Hematopoietic multipotent progenitor cell treated with erythropoietin and hydrocortisone succinate and interleukin-3 and kit ligand, for 8 days (in vitro differentiated cells): ENCODE measurements around the gene TMEM151A.

Experiments used
- DNase-seq: peaks from one replicate; pipeline ENCODE4 v3.0.0-alpha.2; 2015

Gene TMEM151A

GRCh38 chr11:66283461-66284105, 8.1 kb upstream of the TMEM151A start:
- DNase-seq = no peak

GRCh38 chr11:66284526-66285078, 7.1 kb upstream of the TMEM151A start:
- DNase-seq = no peak

GRCh38 chr11:66285250-66285947, 6.3 kb upstream of the TMEM151A start:
- DNase-seq = no peak

GRCh38 chr11:66286699-66287098, 5.0 kb upstream of the TMEM151A start:
- DNase-seq = no peak

- no peak for DNase-seq
These were observed 4.3 kb upstream of the TMEM151A start for GRCh38 chr11:66287211-66287888.

- DNase-seq = no peak
These were observed 3.6 kb upstream of the TMEM151A start for GRCh38 chr11:66287889-66288670.

- peak; percentile 99 for DNase-seq
These were observed 2.8 kb upstream of the TMEM151A start, which contains the start of gene YIF1A for GRCh38 chr11:66288671-66289547. Gene YIF1A (minus strand): TSS chr11:66289143. CDS start chr11:66288985, 158 bp downstream.

GRCh38 chr11:66289548-66290329, 2.0 kb upstream of the TMEM151A start:
- no peak for DNase-seq

- DNase-seq = no peak
These were observed 1.4 kb upstream of the TMEM151A start for GRCh38 chr11:66290330-66290621.

- no peak for DNase-seq
These were observed 390 bp upstream of the TMEM151A start for GRCh38 chr11:66291303-66291705.

GRCh38 chr11:66292543-66293332, 1.0 kb downstream of the TMEM151A start:
- DNase-seq = no peak

- no peak for DNase-seq
These were observed 1.7 kb downstream of the TMEM151A start for GRCh38 chr11:66293352-66293751.

- DNase-seq = no peak
These were observed 2.3 kb downstream of the TMEM151A start for GRCh38 chr11:66293777-66294625.

GRCh38 chr11:66294626-66295620, 3.2 kb downstream of the TMEM151A start:
- no peak for DNase-seq

- no peak for DNase-seq
These were observed 5.9 kb downstream of the TMEM151A start for GRCh38 chr11:66297610-66298009.

GRCh38 chr11:66299186-66299585, 7.5 kb downstream of the TMEM151A start:
- no peak for DNase-seq

- DNase-seq = no peak
These were observed 11.0 kb downstream of the TMEM151A start for GRCh38 chr11:66302656-66303055.

GRCh38 chr11:66309475-66309874, 17.8 kb downstream of the TMEM151A start:
- no peak for DNase-seq
